Prostate gland (tissue), 2 donors: ENCODE measurements around the gene KDM4D.

ENCODE experiments used
- CTCF ChIP-seq, 4 experiments: fragments of 200-600 bp in 2 of 4; fragments of 450-650 bp in 2 of 4; sonication (generic) in 2 of 4; IDR thresholded peaks; 1 replicate in 3 of 4; 2 replicates in 1 of 4; pipeline ENCODE4 v1.5.1; 2016 to 2019; ENCODE audit warnings: antibody characterized with exemption in 4 of 4, mild to moderate bottlenecking in 2 of 4, moderate library complexity in 2 of 4
- POLR2AphosphoS5 ChIP-seq: sonication (generic); formaldehyde crosslinking; IDR thresholded peaks from one replicate; pipeline ENCODE4 v1.6.1; 2017; ENCODE audit warnings: antibody characterized with exemption

GRCh38 chr11:94938095-94939055 lies 35.1 kb upstream of the KDM4D start:
- TF ChIP-seq CTCF (IDR thresholded peaks at IDR 0.05) (no peak), POLR2AphosphoS5 (peak; percentile 64)
